Activated T-helper 1 cell treated with anti-CD3 and anti-CD28 coated beads, Interleukin-12 subunit alpha, Interleukin-12 subunit beta, Interleukin-2, Interleukin-4 antibody, amounts not matched to agents 30 ng/mL and 10 ng/mL and 1 ng/mL, durations not matched to agents 14 hours and 24 hours and 36 hours (primary cell): ENCODE measurements around the gene ELN. TPM values are rescaled to one million over a fixed set of nuclear protein-coding genes. Genes with fewer than 3 reads are reported as not detected.
"Not testable (repeated sequence)": the region's sequence is repeated elsewhere in the genome, so short reads cannot be mapped to it uniquely, and the experiment has no call there.

ENCODE experiments used
- DNase-seq: peaks from one replicate; pipeline ENCODE4 v3.0.0; 2021; ENCODE audit warnings: low spot score
- H3K27ac Mint-ChIP-seq: one replicate; pipeline ENCODE4 v1.8.0; 2021; ENCODE audit warnings: mild to moderate bottlenecking, mixed read lengths
- H3K27me3 Mint-ChIP-seq: one replicate; pipeline ENCODE4 v1.8.0; 2022; ENCODE audit warnings: mild to moderate bottlenecking, moderate library complexity, mixed read lengths; ENCODE audit not compliant: insufficient read depth
- H3K36me3 Mint-ChIP-seq: one replicate; pipeline ENCODE4 v1.8.0; 2021; ENCODE audit warnings: low read depth, mixed read lengths
- H3K4me1 Mint-ChIP-seq: one replicate; pipeline ENCODE4 v1.8.0; 2021; ENCODE audit warnings: low read depth, mixed read lengths
- H3K4me3 Mint-ChIP-seq: one replicate; pipeline ENCODE4 v1.8.0; 2021; ENCODE audit warnings: mild to moderate bottlenecking, moderate library complexity, mixed read lengths
- H3K9me3 Mint-ChIP-seq: one replicate; pipeline ENCODE4 v1.8.0; 2021; ENCODE audit warnings: mixed read lengths
- intact Hi-C: fragments of 100-400 bp; cut with micrococcal nuclease; formaldehyde crosslinking; loops from one replicate; pipeline ENCODE4 v1.15.1; 2024
- total RNA-seq: library from RNA; stranded (reverse); gene quantifications from 2 replicates; pipeline ENCODE4 v1.2.3, GENCODE V29; 2022

The ELN gene
- total RNA-seq, 1 donor from 2014 or later = not detected

- Mint-ChIP-seq H3K4me1 (peaks cover 12% of the 10 kb centered on the region), H3K36me3 (no peaks in the 10 kb centered on the region), H3K27ac (no peak overlapping the region), H3K4me3 (no peak overlapping the region), H3K27me3 (peaks cover 4% of the 10 kb centered on the region), H3K9me3 (no peaks in the 10 kb centered on the region)
- DNase-seq = no peak
- intact Hi-C loops = no loop called here
These were observed 21.3 kb upstream of the ELN start for GRCh38 chr7:74006451-74007241.

- no peaks in the 10 kb centered on the region for H3K9me3 Mint-ChIP-seq
- no peak for DNase-seq
- H3K27ac Mint-ChIP-seq = no peak overlapping the region
- intact Hi-C loops = no loop called here
- H3K27me3 Mint-ChIP-seq = peaks cover under 1% of the 10 kb centered on the region
- H3K4me1 Mint-ChIP-seq = peaks cover 6% of the 10 kb centered on the region
- no peak overlapping the region for H3K4me3 Mint-ChIP-seq
- no peaks in the 10 kb centered on the region for H3K36me3 Mint-ChIP-seq
These were observed 20.8 kb upstream of the ELN start for GRCh38 chr7:74007242-74007567.

- Mint-ChIP-seq H3K9me3 (no peaks in the 10 kb centered on the region), H3K36me3 (no peaks in the 10 kb centered on the region), H3K4me3 (no peak overlapping the region), H3K4me1 (no peaks in the 10 kb centered on the region), H3K27me3 (no peaks in the 10 kb centered on the region), H3K27ac (no peak overlapping the region)
- no peak for DNase-seq
- intact Hi-C loops = no loop called here
These were observed 19.3 kb upstream of the ELN start for GRCh38 chr7:74008687-74009086.

- no peaks in the 10 kb centered on the region for H3K4me1 Mint-ChIP-seq
- no peak overlapping the region for H3K27ac Mint-ChIP-seq
- H3K36me3 Mint-ChIP-seq = no peaks in the 10 kb centered on the region
- no peak for DNase-seq
- H3K27me3 Mint-ChIP-seq = peaks cover 2% of the 10 kb centered on the region
- no peak overlapping the region for H3K4me3 Mint-ChIP-seq
- intact Hi-C loops = no loop called here
- H3K9me3 Mint-ChIP-seq = no peaks in the 10 kb centered on the region
These were observed 18.3 kb upstream of the ELN start for GRCh38 chr7:74009719-74010118.

- Mint-ChIP-seq H3K9me3 (no peaks in the 10 kb centered on the region), H3K4me1 (no peaks in the 10 kb centered on the region), H3K4me3 (no peak overlapping the region), H3K36me3 (no peaks in the 10 kb centered on the region), H3K27me3 (peaks cover 2% of the 10 kb centered on the region), H3K27ac (no peak overlapping the region)
- intact Hi-C loops = no loop called here
- DNase-seq = no peak
These were observed 17.6 kb upstream of the ELN start for GRCh38 chr7:74010407-74010806.

GRCh38 chr7:74011421-74011820, 16.6 kb upstream of the ELN start:
- H3K4me3 Mint-ChIP-seq, DNase-seq, H3K36me3 Mint-ChIP-seq, H3K4me1 Mint-ChIP-seq, H3K27me3 Mint-ChIP-seq, H3K27ac Mint-ChIP-seq, H3K9me3 Mint-ChIP-seq, intact Hi-C loops: not testable (repeated sequence)

GRCh38 chr7:74012842-74013249, 15.1 kb upstream of the ELN start:
- no peak for DNase-seq
- Mint-ChIP-seq H3K36me3 (no peaks in the 10 kb centered on the region), H3K4me1 (no peaks in the 10 kb centered on the region), H3K27ac (no peak overlapping the region), H3K9me3 (no peaks in the 10 kb centered on the region), H3K4me3 (no peak overlapping the region), H3K27me3 (peaks cover 2% of the 10 kb centered on the region)
- intact Hi-C loops = no loop called here

GRCh38 chr7:74013539-74014272, 14.3 kb upstream of the ELN start:
- Mint-ChIP-seq H3K4me3 (no peak overlapping the region), H3K9me3 (no peaks in the 10 kb centered on the region), H3K36me3 (no peaks in the 10 kb centered on the region), H3K4me1 (no peaks in the 10 kb centered on the region), H3K27me3 (peaks cover 2% of the 10 kb centered on the region), H3K27ac (no peak overlapping the region)
- DNase-seq = no peak
- intact Hi-C loops = no loop called here

- DNase-seq = no peak
- Mint-ChIP-seq H3K4me1 (no peaks in the 10 kb centered on the region), H3K9me3 (no peaks in the 10 kb centered on the region), H3K36me3 (no peaks in the 10 kb centered on the region), H3K27ac (no peak overlapping the region), H3K27me3 (peaks cover 2% of the 10 kb centered on the region), H3K4me3 (no peak overlapping the region)
- intact Hi-C loops = no loop called here
These were observed 13.0 kb upstream of the ELN start for GRCh38 chr7:74014931-74015330.

GRCh38 chr7:74015670-74016069, 12.3 kb upstream of the ELN start:
- H3K9me3 Mint-ChIP-seq = no peaks in the 10 kb centered on the region
- DNase-seq = no peak
- intact Hi-C loops = no loop called here
- no peak overlapping the region for H3K4me3 Mint-ChIP-seq
- H3K36me3 Mint-ChIP-seq = no peaks in the 10 kb centered on the region
- H3K4me1 Mint-ChIP-seq = no peaks in the 10 kb centered on the region
- H3K27me3 Mint-ChIP-seq = peaks cover 2% of the 10 kb centered on the region
- H3K27ac Mint-ChIP-seq = no peak overlapping the region

GRCh38 chr7:74017125-74017524, 10.8 kb upstream of the ELN start:
- Mint-ChIP-seq H3K9me3 (no peaks in the 10 kb centered on the region), H3K27me3 (peaks cover 2% of the 10 kb centered on the region), H3K4me3 (no peak overlapping the region), H3K36me3 (no peaks in the 10 kb centered on the region), H3K27ac (no peak overlapping the region), H3K4me1 (no peaks in the 10 kb centered on the region)
- DNase-seq = no peak
- intact Hi-C loops = no loop called here

GRCh38 chr7:74018246-74018895, 9.6 kb upstream of the ELN start:
- Mint-ChIP-seq H3K36me3 (no peaks in the 10 kb centered on the region), H3K27ac (no peak overlapping the region), H3K27me3 (peaks cover 2% of the 10 kb centered on the region), H3K9me3 (no peaks in the 10 kb centered on the region), H3K4me1 (no peaks in the 10 kb centered on the region), H3K4me3 (no peak overlapping the region)
- intact Hi-C loops = no loop called here
- no peak for DNase-seq

- H3K9me3 Mint-ChIP-seq = no peaks in the 10 kb centered on the region
- no peak overlapping the region for H3K27ac Mint-ChIP-seq
- intact Hi-C loops = no loop called here
- no peaks in the 10 kb centered on the region for H3K4me1 Mint-ChIP-seq
- H3K36me3 Mint-ChIP-seq = no peaks in the 10 kb centered on the region
- H3K27me3 Mint-ChIP-seq = peaks cover 2% of the 10 kb centered on the region
- no peak for DNase-seq
- no peak overlapping the region for H3K4me3 Mint-ChIP-seq
These were observed 8.8 kb upstream of the ELN start for GRCh38 chr7:74019149-74019548.
